T-helper 17 cell (primary cell): ENCODE measurements around the gene RPL10. TPM values are rescaled to one million over a fixed set of nuclear protein-coding genes. Genes with fewer than 3 reads are reported as not detected.

Experiments used
- ATAC-seq: fragments of 150-1000 bp; cut with Tn5 transposase; 2 replicates; pipeline ENCODE4 v1.10.0; 2021; ENCODE audit warnings: mild to moderate bottlenecking, moderate library complexity
- DNase-seq, 3 donors: peaks; one replicate each; pipeline versions ENCODE4 v3.0.0 to v3.0.0-alpha.2; 2020 to 2021
- H3K9me3 ChIP-seq: one replicate; pipeline ENCODE4 v1.7.0; 2013; ENCODE audit warnings: low read length, mild to moderate bottlenecking; ENCODE audit not compliant: control insufficient read depth, poor library complexity, severe bottlenecking
- H3K27ac Mint-ChIP-seq: one replicate; pipeline ENCODE4 v1.8.0; 2022; ENCODE audit warnings: mild to moderate bottlenecking, moderate library complexity, mixed read lengths
- H3K27me3 Mint-ChIP-seq: one replicate; pipeline ENCODE4 v1.8.0; 2022; ENCODE audit warnings: mixed read lengths
- H3K36me3 Mint-ChIP-seq: one replicate; pipeline ENCODE4 v1.8.0; 2022; ENCODE audit warnings: low read depth, mixed read lengths
- H3K4me1 Mint-ChIP-seq: one replicate; pipeline ENCODE4 v1.8.0; 2022; ENCODE audit warnings: mild to moderate bottlenecking, mixed read lengths
- H3K4me3 Mint-ChIP-seq: one replicate; pipeline ENCODE4 v1.8.0; 2022; ENCODE audit warnings: mild to moderate bottlenecking, moderate library complexity, mixed read lengths
- total RNA-seq, 4 donors: library from RNA in 2 of 4; stranded (reverse) in 2 of 4; gene quantifications; one replicate each; pipeline ENCODE4 v1.2.3 and lab custom pipeline; 2022 to 2026

Gene RPL10
- total RNA-seq, 2 donors from 2014 or later: 4,596 to 4,820 TPM

DNA sequence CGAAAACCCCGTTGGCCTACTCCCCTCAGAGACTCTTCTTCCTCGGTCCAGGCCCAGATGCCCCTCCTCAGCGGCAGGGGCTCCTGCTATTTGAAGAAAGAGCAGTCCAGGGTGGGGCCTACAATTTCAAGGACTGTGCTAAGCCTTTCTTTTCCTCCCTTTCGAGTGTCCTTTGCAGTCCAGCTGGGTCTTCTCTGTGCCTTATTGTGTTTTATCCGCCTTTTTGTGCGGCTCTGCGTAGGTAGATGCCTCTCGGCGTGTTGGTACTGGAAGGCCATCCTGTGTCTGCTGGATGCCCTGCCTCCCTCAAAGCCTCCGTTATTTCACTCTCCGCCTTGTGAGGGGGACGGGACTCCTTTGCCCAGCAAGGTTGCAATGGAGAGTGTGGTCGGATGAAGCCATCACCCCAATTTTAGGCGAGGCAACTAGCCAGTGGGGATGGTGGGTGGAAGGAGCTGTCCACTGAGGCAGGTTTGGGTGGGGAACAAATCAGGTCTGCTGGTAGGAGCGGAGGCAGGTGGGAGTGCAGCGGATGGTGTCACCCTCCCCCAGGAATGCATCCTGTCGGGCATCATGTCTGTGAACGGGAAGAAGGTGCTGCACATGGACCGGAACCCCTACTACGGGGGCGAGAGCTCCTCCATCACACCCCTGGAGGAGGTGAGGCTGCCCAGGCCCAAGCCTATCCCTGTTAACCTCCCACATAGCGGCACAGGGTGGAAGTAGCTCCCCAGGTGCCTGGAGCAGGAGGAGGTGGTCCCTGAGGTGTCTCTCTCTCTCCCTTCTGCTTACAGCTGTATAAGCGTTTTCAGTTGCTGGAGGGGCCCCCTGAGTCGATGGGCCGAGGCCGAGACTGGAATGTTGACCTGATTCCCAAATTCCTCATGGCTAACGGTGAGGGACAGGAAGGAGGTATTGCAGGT is 40.1 kb downstream of the RPL10 start:
- H3K36me3 Mint-ChIP-seq: no peaks in the 10 kb centered on the region
- DNase-seq: no peak

DNA sequence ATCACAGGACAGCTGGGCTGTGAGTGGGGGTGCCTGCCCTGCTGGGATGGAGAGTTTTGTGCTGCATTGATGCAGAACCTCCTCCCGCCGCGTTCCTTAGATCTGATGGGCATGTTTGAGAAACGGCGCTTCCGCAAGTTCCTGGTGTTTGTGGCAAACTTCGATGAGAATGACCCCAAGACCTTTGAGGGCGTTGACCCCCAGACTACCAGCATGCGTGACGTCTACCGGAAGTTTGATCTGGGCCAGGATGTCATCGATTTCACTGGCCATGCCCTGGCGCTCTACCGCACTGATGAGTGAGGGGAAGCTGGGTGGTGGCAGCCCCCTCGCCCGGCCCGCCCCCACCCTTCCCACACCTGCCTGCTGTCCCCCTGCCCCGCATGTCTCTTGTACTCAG is 41.7 kb downstream of the RPL10 start:
- no peaks in the 10 kb centered on the region for H3K36me3 Mint-ChIP-seq
- H3K27ac Mint-ChIP-seq: no peak overlapping the region
- H3K4me1 Mint-ChIP-seq: peaks cover 17% of the 10 kb centered on the region

More for the DNA sequence above, 40.1 kb downstream of the RPL10 start:
- H3K4me3 Mint-ChIP-seq: peak overlapping the region; percentile 93
- ATAC-seq: no peak
- peak overlapping the region; percentile 89 for H3K27ac Mint-ChIP-seq
- H3K27me3 Mint-ChIP-seq: no peaks in the 10 kb centered on the region
- peaks cover 14% of the 10 kb centered on the region for H3K4me1 Mint-ChIP-seq
- H3K9me3 ChIP-seq: no peaks in the 10 kb centered on the region

GRCh38 chrX:154440623-154441357 is 42.6 kb downstream of the RPL10 start:
- no peaks in the 10 kb centered on the region for H3K9me3 ChIP-seq
- H3K27me3 Mint-ChIP-seq: no peaks in the 10 kb centered on the region
- ATAC-seq (no peak), DNase-seq (no peak)
- peaks cover 17% of the 10 kb centered on the region for H3K4me1 Mint-ChIP-seq
- no peak overlapping the region for H3K27ac Mint-ChIP-seq
- H3K4me3 Mint-ChIP-seq: no peak overlapping the region
- H3K36me3 Mint-ChIP-seq: no peaks in the 10 kb centered on the region

More for the DNA sequence above, 41.7 kb downstream of the RPL10 start:
- ATAC-seq: no peak
- H3K9me3 ChIP-seq: no peaks in the 10 kb centered on the region
- no peak overlapping the region for H3K4me3 Mint-ChIP-seq
- DNase-seq: no peak
- no peaks in the 10 kb centered on the region for H3K27me3 Mint-ChIP-seq

DNA sequence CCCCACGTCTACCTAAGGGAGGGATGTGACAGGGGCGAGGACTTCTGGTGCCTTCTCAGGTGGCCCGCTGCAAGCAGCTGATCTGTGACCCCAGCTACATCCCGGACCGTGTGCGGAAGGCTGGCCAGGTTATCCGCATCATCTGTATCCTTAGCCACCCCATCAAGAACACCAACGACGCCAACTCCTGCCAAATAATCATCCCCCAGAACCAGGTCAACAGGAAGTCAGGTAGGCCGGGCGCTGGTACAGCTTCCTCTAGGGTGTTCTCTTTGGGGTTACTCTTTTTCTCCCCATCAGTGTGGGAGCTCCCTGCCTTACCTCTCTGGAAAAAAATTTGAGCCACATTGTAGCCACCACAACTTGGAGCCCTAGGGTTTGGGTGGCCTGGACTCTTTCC is 43.4 kb downstream of the RPL10 start:
- H3K9me3 ChIP-seq: no peaks in the 10 kb centered on the region
- peaks cover 20% of the 10 kb centered on the region for H3K4me1 Mint-ChIP-seq
- peak overlapping the region; percentile 61 for H3K27ac Mint-ChIP-seq
- no peaks in the 10 kb centered on the region for H3K36me3 Mint-ChIP-seq
- DNase-seq (peak in 1 of 3 donors; percentile 18), ATAC-seq (peak; percentile 59)
- H3K4me3 Mint-ChIP-seq: peak overlapping the region; percentile 63
- H3K27me3 Mint-ChIP-seq: no peaks in the 10 kb centered on the region

- Mint-ChIP-seq H3K27ac (peak overlapping the region; percentile 61), H3K27me3 (no peaks in the 10 kb centered on the region), H3K4me1 (peaks cover 20% of the 10 kb centered on the region), H3K36me3 (no peaks in the 10 kb centered on the region), H3K4me3 (peak overlapping the region; percentile 63)
- DNase-seq: no peak
- H3K9me3 ChIP-seq: no peaks in the 10 kb centered on the region
- no peak for ATAC-seq
Measured at GRCh38 chrX:154441984-154442707, 44.0 kb downstream of the RPL10 start.

DNA sequence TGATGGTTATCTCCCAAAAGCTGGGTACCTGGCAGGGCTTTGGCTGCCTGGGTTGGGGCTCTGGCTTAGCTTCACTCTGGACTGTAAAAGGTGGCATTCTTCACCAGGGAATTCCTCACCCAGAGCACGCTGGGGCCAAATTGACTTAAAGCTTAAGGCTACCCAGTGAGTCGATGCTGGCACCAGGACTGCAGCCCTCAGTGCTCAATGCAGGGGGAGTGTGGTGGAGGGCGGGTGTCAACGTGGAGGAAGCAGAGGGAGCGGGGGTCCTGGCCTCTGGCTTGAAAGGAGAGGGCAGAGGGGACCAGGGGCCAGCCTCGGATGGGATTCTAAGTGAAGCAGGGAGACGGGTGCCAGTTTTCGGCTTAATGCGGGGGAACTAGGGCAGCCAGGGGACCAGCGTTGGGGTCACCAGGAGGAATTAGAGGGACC is 45.3 kb downstream of the RPL10 start:
- Mint-ChIP-seq H3K27me3 (no peaks in the 10 kb centered on the region), H3K36me3 (no peaks in the 10 kb centered on the region), H3K27ac (peak overlapping the region; percentile 91), H3K4me1 (peaks cover 15% of the 10 kb centered on the region), H3K4me3 (peak overlapping the region; percentile 83)
- no peaks in the 10 kb centered on the region for H3K9me3 ChIP-seq
- ATAC-seq: no peak
- no peak for DNase-seq

DNA sequence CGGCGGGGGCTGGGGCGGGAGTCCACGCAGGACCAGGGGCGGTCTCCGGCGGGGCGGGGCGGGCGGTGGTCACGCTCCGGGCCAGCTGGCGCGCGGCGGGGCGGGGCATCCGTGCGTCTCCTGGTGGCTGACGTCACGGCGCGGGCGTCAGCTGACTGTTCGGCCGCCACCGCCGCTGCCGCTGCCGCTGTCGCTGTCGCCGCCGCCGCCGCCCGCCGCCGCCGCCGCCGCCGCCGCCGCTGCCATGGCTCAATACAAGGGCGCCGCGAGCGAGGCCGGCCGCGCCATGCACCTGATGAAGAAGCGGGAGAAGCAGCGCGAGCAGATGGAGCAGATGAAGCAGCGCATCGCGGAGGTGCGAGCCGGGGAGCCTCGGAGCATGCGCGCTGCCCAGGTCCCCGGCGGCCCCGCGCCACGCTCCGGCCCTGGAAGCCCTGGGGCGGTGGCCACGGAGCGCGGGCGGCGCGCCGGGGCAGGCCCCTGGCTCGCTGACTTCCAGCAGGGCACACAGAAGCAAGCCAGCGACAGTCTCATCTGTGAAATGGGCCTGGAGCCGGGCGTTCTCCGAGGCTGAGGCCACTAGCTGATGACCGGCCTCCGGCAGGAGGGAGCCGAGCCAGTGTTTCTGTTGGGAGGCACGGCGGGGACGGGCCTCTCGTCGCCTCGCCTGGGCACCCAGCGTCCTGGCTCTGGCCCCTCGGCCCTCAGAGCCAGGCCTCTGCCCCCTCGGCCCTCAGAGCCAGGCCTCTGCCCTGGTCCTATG is 46.0 kb downstream of the RPL10 start, which contains the start of gene FAM50A:
FAM50A (plus strand) TSS at position 150 of the 763 bp plus-strand sequence; CDS start at position 245, 95 bp downstream.
- H3K9me3 ChIP-seq: no peaks in the 10 kb centered on the region
- no peaks in the 10 kb centered on the region for H3K27me3 Mint-ChIP-seq
- DNase-seq: peak; percentile 55 to 69 (median 66)
- peaks cover 15% of the 10 kb centered on the region for H3K4me1 Mint-ChIP-seq
- H3K36me3 Mint-ChIP-seq: no peaks in the 10 kb centered on the region
- peak within 1 kb of the TSS; percentile 91 for H3K27ac Mint-ChIP-seq
- ATAC-seq: peak; percentile 80
- H3K4me3 Mint-ChIP-seq: peak within 1 kb of the TSS; percentile 83

DNA sequence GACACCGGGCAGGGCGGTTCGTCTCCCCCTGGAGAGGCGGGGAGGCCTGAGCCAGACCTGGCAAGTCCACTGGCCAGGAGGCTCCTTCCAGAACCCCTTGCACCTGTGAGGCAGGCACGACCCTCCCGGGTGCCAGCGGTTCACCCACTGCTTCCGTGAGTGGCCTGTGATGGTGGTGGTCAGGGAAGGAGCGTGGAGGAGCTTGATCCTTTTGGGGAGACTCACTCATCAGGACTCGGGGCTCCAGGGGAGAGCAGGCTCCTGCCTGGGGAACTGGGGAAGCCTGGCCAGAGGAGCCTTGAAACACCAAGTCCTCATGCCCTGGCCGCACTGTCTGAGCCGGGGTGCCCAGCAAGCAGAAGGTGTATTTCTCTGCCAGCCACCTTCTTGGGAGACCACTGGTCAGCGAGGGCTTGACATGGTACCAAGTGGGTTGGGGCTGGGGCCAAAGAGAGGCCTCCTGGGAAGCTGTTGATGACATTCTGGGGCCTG is 46.6 kb downstream of the RPL10 start:
- Mint-ChIP-seq H3K4me3 (peak overlapping the region; percentile 45), H3K27me3 (no peaks in the 10 kb centered on the region), H3K27ac (no peak overlapping the region), H3K4me1 (peaks cover 15% of the 10 kb centered on the region), H3K36me3 (no peaks in the 10 kb centered on the region)
- DNase-seq (no peak), ATAC-seq (no peak)
- H3K9me3 ChIP-seq: no peaks in the 10 kb centered on the region

DNA sequence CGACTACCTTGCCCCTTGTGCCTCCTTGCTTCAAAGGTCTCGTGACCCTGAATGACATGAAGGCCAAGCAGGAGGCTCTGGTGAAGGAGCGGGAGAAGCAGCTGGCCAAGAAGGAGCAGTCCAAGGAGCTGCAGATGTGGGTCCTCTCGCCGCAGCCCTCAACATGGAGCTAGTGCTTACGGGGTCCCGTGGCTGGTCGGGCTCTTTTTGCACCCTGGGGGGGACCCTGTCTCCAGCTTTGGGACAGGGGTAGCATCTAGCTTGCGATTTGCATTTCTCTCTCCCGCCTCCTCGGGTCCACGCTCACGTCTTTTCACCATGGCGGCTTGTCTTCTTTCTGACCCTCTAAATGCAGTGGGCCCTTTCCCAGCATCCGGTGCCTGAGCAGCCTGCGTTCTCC is 47.6 kb downstream of the RPL10 start:
- Mint-ChIP-seq H3K4me1 (peaks cover 15% of the 10 kb centered on the region), H3K36me3 (no peaks in the 10 kb centered on the region), H3K27ac (no peak overlapping the region), H3K4me3 (no peak overlapping the region), H3K27me3 (no peaks in the 10 kb centered on the region)
- no peaks in the 10 kb centered on the region for H3K9me3 ChIP-seq
- ATAC-seq: no peak
- no peak for DNase-seq

DNA sequence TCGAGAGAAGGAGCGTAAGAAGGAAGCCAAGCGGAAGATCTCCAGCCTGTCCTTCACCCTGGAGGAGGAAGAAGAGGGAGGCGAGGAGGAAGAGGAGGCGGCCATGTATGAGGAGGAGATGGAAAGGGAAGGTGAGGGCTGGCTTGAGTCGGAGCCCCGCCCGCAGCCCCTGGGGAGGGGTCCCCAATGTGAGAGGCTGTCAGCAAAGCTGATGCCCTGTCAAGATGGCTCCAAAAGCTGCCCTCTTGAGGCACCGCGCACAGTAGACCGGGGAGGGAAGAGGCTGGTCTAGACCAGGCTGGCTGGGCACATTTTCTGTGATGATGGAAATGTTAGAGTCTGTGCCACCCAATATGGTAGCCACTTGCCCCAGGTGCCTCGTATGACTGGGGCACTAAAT is 48.3 kb downstream of the RPL10 start:
- ATAC-seq (no peak), DNase-seq (no peak)
- no peak overlapping the region for H3K4me3 Mint-ChIP-seq
- peaks cover 15% of the 10 kb centered on the region for H3K4me1 Mint-ChIP-seq
- H3K36me3 Mint-ChIP-seq: no peaks in the 10 kb centered on the region
- no peaks in the 10 kb centered on the region for H3K27me3 Mint-ChIP-seq
- H3K27ac Mint-ChIP-seq: peak overlapping the region; percentile 89
- H3K9me3 ChIP-seq: no peaks in the 10 kb centered on the region

DNA sequence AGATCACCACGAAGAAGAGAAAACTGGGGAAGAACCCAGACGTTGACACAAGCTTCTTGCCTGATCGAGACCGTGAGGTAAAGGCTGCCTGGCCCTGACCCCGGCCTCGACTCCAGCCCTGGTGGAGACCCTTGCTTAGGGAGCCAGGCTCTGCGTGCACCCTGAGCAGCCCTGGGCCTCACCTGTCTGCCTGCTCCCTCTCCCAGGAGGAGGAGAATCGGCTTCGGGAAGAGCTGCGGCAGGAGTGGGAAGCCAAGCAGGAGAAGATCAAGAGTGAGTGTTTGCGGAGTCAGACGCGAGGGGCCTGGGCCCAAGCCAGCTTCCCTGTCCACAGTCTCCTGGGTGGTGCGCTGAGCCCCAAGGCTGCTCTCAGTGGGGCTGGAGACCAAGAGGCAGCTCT is 50.3 kb downstream of the RPL10 start:
- no peak for ATAC-seq
- no peaks in the 10 kb centered on the region for H3K36me3 Mint-ChIP-seq
- no peak overlapping the region for H3K4me3 Mint-ChIP-seq
- no peak overlapping the region for H3K27ac Mint-ChIP-seq
- H3K4me1 Mint-ChIP-seq: peaks cover 5% of the 10 kb centered on the region
- DNase-seq: no peak
- H3K27me3 Mint-ChIP-seq: no peaks in the 10 kb centered on the region
- H3K9me3 ChIP-seq: no peaks in the 10 kb centered on the region

DNA sequence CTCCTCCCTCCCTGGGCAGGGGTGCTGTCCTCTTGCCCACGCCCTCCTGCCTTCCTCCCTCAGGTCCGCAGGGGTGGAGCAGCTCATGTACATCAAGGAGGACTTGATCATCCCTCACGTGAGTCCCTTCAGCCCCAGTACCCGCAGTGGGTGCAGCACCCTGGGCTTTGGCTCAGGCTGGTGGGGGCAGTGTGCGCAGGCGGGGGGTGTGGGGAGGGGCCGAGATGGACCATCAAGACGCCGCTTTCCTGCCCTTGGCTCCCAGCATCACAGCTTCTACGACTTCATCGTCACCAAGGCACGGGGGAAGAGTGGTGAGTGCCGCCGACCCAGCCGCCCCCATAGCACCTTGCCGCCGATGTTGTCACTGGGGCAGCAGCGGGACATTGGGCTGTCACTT is 51.4 kb downstream of the RPL10 start:
- Mint-ChIP-seq H3K4me3 (no peak overlapping the region), H3K27me3 (no peaks in the 10 kb centered on the region), H3K36me3 (no peaks in the 10 kb centered on the region), H3K27ac (no peak overlapping the region), H3K4me1 (peaks cover 4% of the 10 kb centered on the region)
- DNase-seq: no peak
- no peak for ATAC-seq
- no peaks in the 10 kb centered on the region for H3K9me3 ChIP-seq
